HG03571 (cell line): ENCODE measurements around the gene SERF2.
"Not testable (repeated sequence)": the region's sequence is repeated elsewhere in the genome, so short reads cannot be mapped to it uniquely, and the experiment has no call there.

Experiments
- ATAC-seq: cut with Tn5 transposase; IDR thresholded peaks from one replicate; pipeline ENCODE4 v1.9.1; 2021; ENCODE audit not compliant: unreplicated experiment

Gene SERF2

DNA sequence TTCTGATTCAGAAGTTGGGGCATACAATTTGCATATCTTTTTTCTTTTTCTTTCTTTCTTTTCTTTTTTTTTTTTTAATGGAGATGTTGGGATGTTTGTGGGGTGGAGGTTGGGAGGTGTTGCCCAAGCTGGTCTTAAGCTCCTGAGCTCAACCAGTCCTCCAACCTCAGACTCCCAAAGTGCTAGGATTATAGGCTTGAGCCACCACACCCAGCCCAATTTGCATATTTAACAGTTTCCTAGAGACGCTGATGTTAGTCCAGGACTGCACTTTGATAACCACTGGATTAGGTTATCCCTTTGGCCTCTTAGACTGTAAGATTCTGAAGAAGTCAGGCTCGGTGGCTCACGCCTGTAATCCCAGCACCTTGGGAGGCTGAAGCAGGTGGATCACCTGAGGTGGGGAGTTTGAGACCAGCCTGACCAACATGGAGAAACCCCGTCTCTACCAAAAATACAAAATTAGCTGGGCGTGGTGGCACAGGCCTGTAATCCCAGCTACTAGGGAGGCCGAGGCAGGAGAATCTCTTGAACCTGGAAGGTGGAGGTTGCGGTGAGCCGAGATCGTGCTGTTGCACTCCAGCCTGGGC is 37.9 kb downstream of the SERF2 start:
- ATAC-seq = not testable (repeated sequence)

DNA sequence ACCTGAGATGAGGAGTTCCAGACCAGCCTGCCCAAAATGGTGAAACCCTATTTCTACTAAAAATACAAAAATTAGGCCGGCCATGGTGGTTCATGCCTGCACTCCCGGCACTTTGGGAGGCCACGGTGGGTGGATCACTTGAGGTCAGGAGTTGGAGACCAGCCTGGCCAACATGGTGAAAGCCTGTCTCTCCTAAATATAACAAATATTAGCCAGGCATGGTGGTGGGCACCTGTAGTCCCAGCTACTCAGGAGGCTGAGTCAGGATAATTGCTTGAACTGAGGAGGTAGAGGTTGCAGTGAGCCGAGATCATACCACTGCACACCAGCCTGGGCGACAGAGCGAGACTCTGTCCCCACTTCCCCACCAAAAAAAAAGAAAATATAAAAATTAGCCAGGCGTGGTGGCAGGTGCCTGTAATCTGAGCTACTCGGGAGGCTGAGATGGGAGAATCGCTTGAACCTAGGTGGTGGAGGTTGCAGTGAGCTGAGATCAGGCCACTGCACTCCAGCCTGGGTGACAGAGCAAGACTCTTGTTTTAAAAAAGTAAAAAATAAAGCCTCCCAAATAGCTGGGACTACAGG is 38.7 kb downstream of the SERF2 start:
- not testable (repeated sequence) for ATAC-seq

DNA sequence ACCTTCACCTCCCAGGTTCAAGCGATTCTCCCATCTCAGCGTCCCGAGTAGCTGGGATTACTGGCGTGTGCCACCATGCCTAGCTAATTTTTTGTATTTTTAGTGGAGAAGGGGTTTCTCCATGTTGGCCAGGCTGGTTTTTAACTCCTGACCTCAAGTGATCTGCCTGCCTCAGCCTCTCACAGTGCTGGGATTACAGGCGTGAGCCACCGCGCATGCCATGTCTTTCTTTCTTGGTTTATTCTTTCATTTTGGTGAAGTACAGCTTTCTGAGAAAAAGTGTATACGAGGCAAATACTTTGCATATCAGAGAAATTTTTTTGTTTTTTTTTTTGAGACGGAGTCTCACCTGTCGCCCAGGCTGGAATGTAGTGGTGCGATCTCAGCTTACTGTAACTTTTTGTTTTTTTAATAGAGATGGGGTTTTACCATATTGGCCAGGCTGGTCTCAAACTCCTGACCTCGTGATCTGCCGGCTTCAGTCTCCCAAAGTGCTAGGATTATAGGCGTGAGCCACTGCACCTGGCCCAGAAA is 39.5 kb downstream of the SERF2 start:
- ATAC-seq = not testable (repeated sequence)

DNA sequence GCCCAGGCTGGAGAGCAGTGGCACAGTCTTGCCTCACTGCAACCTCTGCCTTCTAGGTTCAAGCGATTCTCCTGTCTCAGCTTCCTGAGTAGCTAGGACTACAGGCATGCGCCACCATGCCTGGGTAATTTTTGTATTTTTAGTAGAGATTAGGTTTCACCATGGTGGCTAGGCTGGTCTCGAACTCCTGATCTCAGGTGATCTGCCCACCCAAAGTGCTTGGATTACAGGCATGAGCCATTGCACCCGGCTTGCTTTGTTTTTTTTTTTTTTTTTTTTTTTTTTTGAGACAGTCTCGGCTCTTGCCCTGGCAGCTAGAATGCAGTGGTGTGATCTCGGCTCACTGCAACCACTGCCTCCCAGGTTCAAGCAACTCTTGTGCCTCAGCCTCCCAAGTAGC is 40.4 kb downstream of the SERF2 start:
- ATAC-seq = not testable (repeated sequence)

DNA sequence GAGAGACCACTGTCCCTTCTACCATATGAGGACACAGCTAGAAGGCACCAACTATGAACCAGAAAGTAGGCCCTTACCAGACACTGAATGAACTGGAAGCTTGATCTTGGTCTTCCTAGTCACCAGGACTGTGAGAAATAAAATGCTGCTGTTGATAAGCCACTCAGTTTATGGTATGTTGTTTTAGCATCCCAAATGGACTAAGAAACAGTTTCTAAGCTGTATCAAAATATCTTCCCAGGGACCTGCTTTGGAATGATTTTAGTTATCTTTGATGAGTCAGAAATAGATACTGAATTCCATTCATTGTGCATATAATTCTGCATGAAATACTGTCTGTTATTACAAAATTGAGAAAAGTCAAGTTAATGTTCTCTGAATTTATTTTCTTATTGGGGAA is 53.3 kb downstream of the SERF2 start:
- no peak for ATAC-seq
